ENCODE measurements around the gene AGAP3. TPM values are rescaled to one million over a fixed set of nuclear protein-coding genes. Genes with fewer than 3 reads are reported as not detected.

Gene AGAP3
- total RNA-seq, 3 donors from 2014 or later, result 29.7 to 46.3 (median 35.1) TPM

GRCh38 chr7:151085329-151085690 is 965 bp upstream of the AGAP3 start:
- no peak for ATAC-seq
- Mint-ChIP-seq H3K9me3 (no peaks in the 10 kb centered on the region), H3K27me3 (ENCODE audit: low read depth) (peaks cover 9% of the 10 kb centered on the region), H3K4me1 (ENCODE audit: low read depth) (peaks cover 34% of the 10 kb centered on the region), H3K4me3 (peak overlapping the region; percentile 79), H3K36me3 (ENCODE audit: insufficient read depth) (peaks cover 2% of the 10 kb centered on the region)
- no peak for DNase-seq

DNA sequence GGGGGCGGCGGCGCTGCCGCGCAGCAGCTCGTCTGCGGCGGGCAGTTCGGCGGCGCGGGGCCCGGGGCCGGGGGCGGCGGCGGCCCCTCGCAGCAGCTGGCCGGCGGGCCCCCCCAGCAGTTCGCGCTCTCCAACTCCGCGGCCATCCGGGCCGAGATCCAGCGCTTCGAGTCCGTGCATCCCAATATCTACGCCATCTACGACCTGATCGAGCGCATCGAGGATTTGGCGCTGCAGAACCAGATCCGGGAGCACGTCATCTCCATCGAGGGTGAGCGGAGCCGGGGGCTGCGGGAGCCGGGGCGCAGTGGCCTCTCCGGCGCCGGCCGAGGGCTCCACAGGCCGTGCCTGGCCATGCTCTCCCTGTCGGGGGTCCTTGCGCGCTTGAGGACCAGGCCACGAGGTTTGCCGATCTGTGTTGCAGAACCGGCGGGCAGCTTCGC is 548 bp downstream of the AGAP3 start:
- Mint-ChIP-seq H3K4me1 (ENCODE audit: low read depth) (peaks cover 29% of the 10 kb centered on the region), H3K27me3 (ENCODE audit: low read depth) (peaks cover 9% of the 10 kb centered on the region), H3K36me3 (ENCODE audit: insufficient read depth) (peaks cover 2% of the 10 kb centered on the region), H3K4me3 (peak overlapping the region; percentile 86), H3K9me3 (no peaks in the 10 kb centered on the region)
- ATAC-seq, result peak; percentile 8 to 19
- peak; percentile 22 for DNase-seq

GRCh38 chr7:151087245-151088018 is 1.2 kb downstream of the AGAP3 start:
- Mint-ChIP-seq H3K27me3 (ENCODE audit: low read depth) (peaks cover 9% of the 10 kb centered on the region), H3K9me3 (no peaks in the 10 kb centered on the region), H3K4me3 (peak overlapping the region; percentile 86), H3K36me3 (ENCODE audit: insufficient read depth) (peaks cover 2% of the 10 kb centered on the region), H3K4me1 (ENCODE audit: low read depth) (peaks cover 27% of the 10 kb centered on the region)
- DNase-seq, result peak; percentile 25
- ATAC-seq, result peak; percentile 28 to 39

GRCh38 chr7:151088019-151088855 is 2.0 kb downstream of the AGAP3 start:
- no peak for ATAC-seq

GRCh38 chr7:151088856-151089699 is 2.8 kb downstream of the AGAP3 start:
- DNase-seq (no peak), ATAC-seq (no peak)
- Mint-ChIP-seq H3K27me3 (ENCODE audit: low read depth) (peaks cover 9% of the 10 kb centered on the region), H3K4me1 (ENCODE audit: low read depth) (peaks cover 21% of the 10 kb centered on the region), H3K4me3 (peak overlapping the region; percentile 45), H3K9me3 (no peaks in the 10 kb centered on the region), H3K36me3 (ENCODE audit: insufficient read depth) (peaks cover 2% of the 10 kb centered on the region)

More at GRCh38 chr7:151088019-151088855, 2.0 kb downstream of the AGAP3 start:
- peaks cover 2% of the 10 kb centered on the region for H3K36me3 Mint-ChIP-seq (ENCODE audit: insufficient read depth)
- H3K9me3 Mint-ChIP-seq, result no peaks in the 10 kb centered on the region
- peaks cover 9% of the 10 kb centered on the region for H3K27me3 Mint-ChIP-seq (ENCODE audit: low read depth)
- DNase-seq, result no peak
- H3K4me3 Mint-ChIP-seq, result peak overlapping the region; percentile 86
- H3K4me1 Mint-ChIP-seq (ENCODE audit: low read depth), result peaks cover 23% of the 10 kb centered on the region

- no peak overlapping the region for H3K4me3 Mint-ChIP-seq
- ATAC-seq, result no peak
- H3K36me3 Mint-ChIP-seq (ENCODE audit: insufficient read depth), result peaks cover 2% of the 10 kb centered on the region
Observed at GRCh38 chr7:151089893-151090730, 3.8 kb downstream of the AGAP3 start.

GRCh38 chr7:151091003-151091402 is 4.7 kb downstream of the AGAP3 start:
- Mint-ChIP-seq H3K27me3 (ENCODE audit: low read depth) (no peaks in the 10 kb centered on the region), H3K36me3 (ENCODE audit: insufficient read depth) (peaks cover 2% of the 10 kb centered on the region), H3K4me1 (ENCODE audit: low read depth) (peaks cover 10% of the 10 kb centered on the region), H3K9me3 (no peaks in the 10 kb centered on the region), H3K4me3 (no peak overlapping the region)
- ATAC-seq (no peak), DNase-seq (no peak)

More at GRCh38 chr7:151089893-151090730, 3.8 kb downstream of the AGAP3 start:
- no peak for DNase-seq
- Mint-ChIP-seq H3K4me1 (ENCODE audit: low read depth) (peaks cover 16% of the 10 kb centered on the region), H3K27me3 (ENCODE audit: low read depth) (peaks cover 7% of the 10 kb centered on the region), H3K9me3 (no peaks in the 10 kb centered on the region)

- Mint-ChIP-seq H3K4me1 (ENCODE audit: low read depth) (peaks cover 10% of the 10 kb centered on the region), H3K9me3 (no peaks in the 10 kb centered on the region), H3K27me3 (ENCODE audit: low read depth) (no peaks in the 10 kb centered on the region), H3K36me3 (ENCODE audit: insufficient read depth) (peaks cover 2% of the 10 kb centered on the region), H3K4me3 (no peak overlapping the region)
- no peak for DNase-seq
- ATAC-seq, result no peak
Observed at GRCh38 chr7:151091431-151091830, 5.2 kb downstream of the AGAP3 start.

DNA sequence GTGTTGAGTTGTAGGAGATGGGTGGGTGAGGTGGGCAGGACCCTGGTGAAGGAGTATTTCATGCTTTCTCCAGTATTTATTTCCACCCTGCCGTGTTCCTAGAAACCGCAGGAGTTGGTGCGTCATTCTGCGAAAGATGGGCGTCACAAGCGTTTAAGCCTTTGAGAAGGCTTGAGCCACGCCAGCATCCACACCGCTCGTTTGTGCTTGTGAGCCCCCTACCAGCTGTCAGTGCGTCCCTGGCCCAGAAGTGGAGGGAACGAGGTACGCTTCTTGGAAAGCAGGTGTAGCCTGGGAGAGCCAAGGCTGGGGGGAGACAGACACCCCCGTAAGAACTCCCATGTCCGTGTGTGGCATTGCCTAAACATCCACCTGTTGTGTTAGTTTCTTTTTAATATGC is 5.7 kb downstream of the AGAP3 start:
- Mint-ChIP-seq H3K4me1 (ENCODE audit: low read depth) (peaks cover 10% of the 10 kb centered on the region), H3K4me3 (no peak overlapping the region), H3K36me3 (ENCODE audit: insufficient read depth) (peaks cover 2% of the 10 kb centered on the region), H3K9me3 (no peaks in the 10 kb centered on the region), H3K27me3 (ENCODE audit: low read depth) (no peaks in the 10 kb centered on the region)
- no peak for ATAC-seq
- DNase-seq, result no peak

DNA sequence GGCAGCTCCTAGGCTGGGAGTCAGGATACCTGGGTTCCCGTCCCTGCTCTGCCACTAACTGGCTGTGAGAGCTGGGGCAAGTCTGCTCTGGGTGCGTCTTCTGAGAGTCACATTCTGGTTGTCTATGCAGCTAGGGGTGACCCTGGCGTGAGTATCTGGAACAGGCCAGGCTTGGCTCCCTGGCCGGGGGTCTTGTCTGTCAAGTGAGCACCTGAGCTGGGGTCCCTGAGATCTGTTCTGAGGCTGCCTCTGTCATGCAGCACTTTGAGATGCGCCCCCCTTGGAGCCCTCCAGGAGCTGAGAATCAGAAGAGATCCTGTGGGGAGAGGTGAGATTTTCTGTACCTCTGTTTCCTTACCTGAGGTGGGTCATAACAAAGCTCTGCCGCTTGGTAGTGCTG is 7.5 kb downstream of the AGAP3 start:
- Mint-ChIP-seq H3K4me3 (no peak overlapping the region), H3K9me3 (no peaks in the 10 kb centered on the region), H3K36me3 (ENCODE audit: insufficient read depth) (peaks cover 2% of the 10 kb centered on the region), H3K27me3 (ENCODE audit: low read depth) (no peaks in the 10 kb centered on the region), H3K4me1 (ENCODE audit: low read depth) (peaks cover 4% of the 10 kb centered on the region)
- DNase-seq, result no peak
- no peak for ATAC-seq

- Mint-ChIP-seq H3K9me3 (no peaks in the 10 kb centered on the region), H3K36me3 (ENCODE audit: insufficient read depth) (no peaks in the 10 kb centered on the region), H3K4me1 (ENCODE audit: low read depth) (no peaks in the 10 kb centered on the region), H3K4me3 (no peak overlapping the region), H3K27me3 (ENCODE audit: low read depth) (no peaks in the 10 kb centered on the region)
- DNase-seq (no peak), ATAC-seq (no peak)
Observed at GRCh38 chr7:151094675-151095074, 8.4 kb downstream of the AGAP3 start.

- Mint-ChIP-seq H3K36me3 (ENCODE audit: insufficient read depth) (no peaks in the 10 kb centered on the region), H3K4me3 (no peak overlapping the region), H3K9me3 (no peaks in the 10 kb centered on the region), H3K27me3 (ENCODE audit: low read depth) (no peaks in the 10 kb centered on the region), H3K4me1 (ENCODE audit: low read depth) (no peaks in the 10 kb centered on the region)
- ATAC-seq, result no peak
- no peak for DNase-seq
Observed at GRCh38 chr7:151095123-151095797, 9.0 kb downstream of the AGAP3 start.
